Liver (tissue), 9 donors: ENCODE results near the gene PNCK. TPM values are rescaled to one million over a fixed set of nuclear protein-coding genes. Genes with fewer than 3 reads are reported as not detected.

Experiments
- DNase-seq: peaks from one replicate; pipeline ENCODE4 v3.0.0-alpha.2; 2017; ENCODE audit warnings: low spot score
- H3K27ac ChIP-seq, 2 donors: one replicate each; pipeline ENCODE4 v1.7.0; 2013; ENCODE audit warnings: inconsistent platforms in 2 of 2, low read length in 2 of 2, control low read depth in 1 of 2, low read depth in 1 of 2, mild to moderate bottlenecking in 1 of 2
- H3K27me3 ChIP-seq, 4 donors: one replicate each; pipeline versions ENCODE4 v1.6.1 to v1.7.0; 2013; ENCODE audit warnings: low read length in 3 of 4, inconsistent platforms in 1 of 4, mild to moderate bottlenecking in 1 of 4, moderate library complexity in 1 of 4; ENCODE audit not compliant: control insufficient read depth in 4 of 4, insufficient read depth in 4 of 4
- H3K36me3 ChIP-seq, 4 donors: one replicate each; pipeline versions ENCODE4 v1.6.1 to v1.7.0; 2013; ENCODE audit warnings: low read length in 3 of 4, mild to moderate bottlenecking in 3 of 4, low read depth in 1 of 4, moderate library complexity in 1 of 4; ENCODE audit not compliant: control insufficient read depth in 4 of 4, insufficient read depth in 3 of 4
- H3K4me1 ChIP-seq, 4 donors: one replicate each; pipeline versions ENCODE4 v1.6.1 to v1.7.0; 2013; ENCODE audit warnings: low read length in 3 of 4, mild to moderate bottlenecking in 3 of 4, moderate library complexity in 1 of 4; ENCODE audit not compliant: control insufficient read depth in 4 of 4, insufficient read depth in 4 of 4
- H3K4me3 ChIP-seq, 3 donors: one replicate each; pipeline versions ENCODE4 v1.6.1 to v1.7.0; 2013; ENCODE audit warnings: low read length in 3 of 3, control low read depth in 1 of 3, low read depth in 1 of 3, mild to moderate bottlenecking in 1 of 3
- H3K9ac ChIP-seq, 2 donors: one replicate each; pipeline ENCODE4 v1.7.0; 2013; ENCODE audit warnings: low read length in 2 of 2, mild to moderate bottlenecking in 2 of 2, moderate library complexity in 2 of 2, control low read depth in 1 of 2, low read depth in 1 of 2
- H3K9me3 ChIP-seq, 4 donors: one replicate each; pipeline versions ENCODE4 v1.6.1 to v1.7.0; 2013; ENCODE audit warnings: low read length in 3 of 4; ENCODE audit not compliant: control insufficient read depth in 4 of 4
- ATF3 ChIP-seq: IDR thresholded peaks from 2 replicates; pipeline ENCODE4 v1.6.1; 2016; ENCODE audit warnings: antibody characterized with exemption
- CTCF ChIP-seq: fragments of 150-350 bp; IDR thresholded peaks from 2 replicates; pipeline ENCODE4 v1.5.1; 2017; ENCODE audit warnings: improper control_type of control experiment, low read depth, low read length; ENCODE audit not compliant: missing input control
- EGR1 ChIP-seq, 2 donors: IDR thresholded peaks; 2 replicates each; pipeline ENCODE4 v1.6.1; 2016 to 2018; ENCODE audit warnings: antibody characterized with exemption in 2 of 2, low read depth in 2 of 2
- FOXA1 ChIP-seq: IDR thresholded peaks from 2 replicates; pipeline ENCODE4 v1.6.1; 2016; ENCODE audit warnings: antibody characterized with exemption
- FOXA2 ChIP-seq: IDR thresholded peaks from 2 replicates; pipeline ENCODE4 v1.6.1; 2016; ENCODE audit warnings: antibody characterized with exemption
- GABPA ChIP-seq, 2 donors: IDR thresholded peaks in 1 of 2; conservative IDR thresholded peaks in 1 of 2; 2 replicates each; pipeline ENCODE4 v1.6.1; 2016; ENCODE audit warnings: antibody characterized with exemption in 2 of 2, mild to moderate bottlenecking in 1 of 2, moderate library complexity in 1 of 2
- HNF4A ChIP-seq, 2 donors: conservative IDR thresholded peaks; 2 replicates each; pipeline ENCODE4 v1.6.1; 2016; ENCODE audit warnings: antibody characterized with exemption in 2 of 2, mild to moderate bottlenecking in 2 of 2
- MAX ChIP-seq: IDR thresholded peaks from 2 replicates; pipeline ENCODE4 v1.6.1; 2016; ENCODE audit warnings: antibody characterized with exemption
- RAD21 ChIP-seq, 2 donors: IDR thresholded peaks; 2 replicates each; pipeline ENCODE4 v1.6.1; 2016; ENCODE audit warnings: antibody characterized with exemption in 2 of 2, mild to moderate bottlenecking in 2 of 2
- SP1 ChIP-seq: IDR thresholded peaks from 2 replicates; pipeline ENCODE4 v1.6.1; 2018; ENCODE audit warnings: antibody characterized with exemption, mild to moderate bottlenecking
- TAF1 ChIP-seq: conservative IDR thresholded peaks from 2 replicates; pipeline ENCODE4 v1.6.1; 2016; ENCODE audit warnings: antibody characterized with exemption, mild to moderate bottlenecking
- YY1 ChIP-seq: IDR thresholded peaks from 2 replicates; pipeline ENCODE4 v1.6.1; 2016; ENCODE audit warnings: antibody characterized with exemption, mild to moderate bottlenecking
- ZBTB33 ChIP-seq: IDR thresholded peaks from 2 replicates; pipeline ENCODE4 v1.6.1; 2016; ENCODE audit warnings: antibody characterized with exemption
- WGBS: extraction: QIAGEN DNeasy Blood & Tissue Kit; methylation state at CpG from one replicate; pipeline ENCODE4 v1.1.7; 2013; 5-methylcytosine and 5-hydroxymethylcytosine counted together
- polyA plus RNA-seq, 2 donors: library from polyadenylated mRNA; stranded (reverse) in 1 of 2; unstranded in 1 of 2; fragments of 200-250 nt in 1 of 2; fragments of >200 nt in 1 of 2; fragmentation: Nextera tagmentation in 1 of 2; extraction: Ambion mirVana in 1 of 2; gene quantifications; one replicate each; pipeline versions ENCODE4 v1.2.1 to v1.2.3, GENCODE V29; 2013 to 2015
- total RNA-seq, 2 donors: library from RNA; depleted of rRNA; stranded (reverse); fragments of >200 nt; gene quantifications; one replicate each; pipeline ENCODE4 v1.2.3, GENCODE V29; 2014
- donor health status: healthy.
- donor health status: healthy.
- donor health status: healthy.
- donor health status: healthy.
- donor health status: healthy.

Gene PNCK
- total and polyA plus RNA-seq, 4 donors: 0.02 to 0.17 TPM; not detected in 2

GRCh38 chrX:153689654-153690465, 16.2 kb upstream of the PNCK start:
- WGBS: 92% methylated on average over 19 of the region's 19 CpGs
- peak; percentile 61 for DNase-seq
- Histone ChIP-seq H3K27me3 (peaks cover 0 to 5% (median 0%) of the 10 kb centered on the region in 4 donors), H3K27ac (no peak overlapping the region), H3K4me3 (no peak overlapping the region), H3K4me1 (peaks cover 0 to 2% (median 0%) of the 10 kb centered on the region in 4 donors), H3K36me3 (no peaks in the 10 kb centered on the region), H3K9me3 (no peaks in the 10 kb centered on the region), H3K9ac (no peak overlapping the region)
- TF ChIP-seq GABPA (IDR thresholded peaks at IDR 0.05 in 1 of 2, conservative IDR thresholded peaks at IDR 0.05 in 1 of 2) (no peak), ZBTB33 (no peak), FOXA1 (no peak), SP1 (no peak), ATF3 (no peak), YY1 (no peak), RAD21 (IDR thresholded peaks at IDR 0.05) (no peak), EGR1 (IDR thresholded peaks at IDR 0.05; ENCODE audit: low read depth in 2 of 2) (no peak), TAF1 (no peak), CTCF (no peak)

GRCh38 chrX:153688911-153689590, 15.4 kb upstream of the PNCK start:
- H3K4me1 ChIP-seq: peaks cover 0 to 2% (median 0%) of the 10 kb centered on the region in 4 donors
- WGBS: 34% methylated on average over 53 of the region's 53 CpGs
- H3K27me3 ChIP-seq: peaks cover 0 to 5% (median 0%) of the 10 kb centered on the region in 4 donors
- TF ChIP-seq TAF1 (no peak), FOXA1 (no peak), MAX (no peak), RAD21 (IDR thresholded peaks at IDR 0.05) (no peak), HNF4A (conservative IDR thresholded peaks at IDR 0.05) (no peak), FOXA2 (no peak), ATF3 (no peak)
- no peak overlapping the region for H3K9ac ChIP-seq
- no peak overlapping the region for H3K27ac ChIP-seq
- peak overlapping the region in 1 of 3 donors; percentile 54 for H3K4me3 ChIP-seq
- H3K36me3 ChIP-seq: no peaks in the 10 kb centered on the region
- no peak for DNase-seq
- no peaks in the 10 kb centered on the region for H3K9me3 ChIP-seq
